Memory B cell (primary cell): ENCODE measurements around the gene ATP13A3.
A peak's percentile ranks its signal among the peaks of the same experiment; 100 is the strongest.

Experiments
- ATAC-seq: fragments of 150-1000 bp; cut with Tn5 transposase; 2 replicates; pipeline ENCODE4 v1.10.0; 2021; ENCODE audit warnings: low read depth, mild to moderate bottlenecking, moderate library complexity
- DNase-seq, 2 donors: peaks; one replicate each; pipeline ENCODE4 v3.0.0; 2022; ENCODE audit warnings: low spot score in 2 of 2
- H3K27ac Mint-ChIP-seq: one replicate; pipeline ENCODE4 v1.8.0; 2022; ENCODE audit warnings: mild to moderate bottlenecking, moderate library complexity, mixed read lengths
- H3K27me3 Mint-ChIP-seq: one replicate; pipeline ENCODE4 v1.8.0; 2022; ENCODE audit warnings: mixed read lengths
- H3K36me3 Mint-ChIP-seq: one replicate; pipeline ENCODE4 v1.8.0; 2022; ENCODE audit warnings: mild to moderate bottlenecking, mixed read lengths
- H3K4me1 Mint-ChIP-seq: one replicate; pipeline ENCODE4 v1.8.0; 2022; ENCODE audit warnings: mixed read lengths
- H3K4me3 Mint-ChIP-seq: one replicate; pipeline ENCODE4 v1.8.0; 2022; ENCODE audit warnings: mild to moderate bottlenecking, moderate library complexity, mixed read lengths
- H3K9me3 Mint-ChIP-seq: one replicate; pipeline ENCODE4 v1.8.0; 2022; ENCODE audit warnings: mixed read lengths

Gene ATP13A3

DNA sequence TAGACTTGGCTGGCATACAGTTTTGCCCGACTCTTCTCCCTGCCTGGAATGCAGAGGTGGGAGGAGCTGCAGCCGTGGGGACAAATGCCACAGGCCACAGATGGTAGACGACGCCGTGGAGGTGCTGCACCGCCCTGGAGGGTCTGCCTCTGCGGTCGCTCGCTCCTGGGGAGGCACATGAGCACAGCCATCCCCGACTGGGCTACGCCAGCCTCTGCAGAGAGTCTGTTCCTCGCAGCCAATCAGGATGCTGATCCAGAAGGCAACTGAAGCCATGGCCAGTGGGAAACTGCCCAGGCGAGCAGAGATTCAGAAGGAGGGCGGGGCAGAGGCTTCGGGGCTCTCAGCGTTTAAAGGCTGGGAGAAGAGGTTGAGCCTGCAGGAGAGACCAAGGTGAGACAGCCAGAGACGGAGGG, 105.3 kb downstream of the ATP13A3 start:
- Mint-ChIP-seq H3K27me3 (peaks cover 15% of the 10 kb centered on the region), H3K27ac (no peak overlapping the region), H3K4me3 (no peak overlapping the region), H3K4me1 (no peaks in the 10 kb centered on the region), H3K9me3 (no peaks in the 10 kb centered on the region), H3K36me3 (no peaks in the 10 kb centered on the region)
- ATAC-seq (no peak), DNase-seq (no peak)

DNA sequence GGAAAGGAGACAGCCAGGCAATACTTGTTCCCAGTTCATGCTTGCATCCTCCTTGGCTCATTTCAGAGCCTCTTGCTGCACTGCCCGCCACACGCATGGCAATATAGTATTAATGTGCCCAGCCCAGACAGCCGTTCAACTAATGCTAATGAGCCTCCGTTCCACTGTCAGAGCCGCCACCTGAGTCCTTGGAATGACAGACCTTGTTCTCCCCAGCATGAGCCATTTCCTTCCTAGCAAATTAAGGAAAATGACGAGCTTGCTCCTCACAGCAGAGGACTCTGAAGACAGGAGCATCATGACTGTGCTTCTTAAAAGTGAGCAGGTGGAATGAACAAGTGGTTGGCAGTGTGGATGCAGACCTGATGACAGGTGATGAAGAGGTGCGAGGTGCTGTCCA, 106.5 kb downstream of the ATP13A3 start:
- ATAC-seq (no peak), DNase-seq (no peak)
- H3K36me3 Mint-ChIP-seq, result no peaks in the 10 kb centered on the region
- no peak overlapping the region for H3K27ac Mint-ChIP-seq
- no peak overlapping the region for H3K4me3 Mint-ChIP-seq
- H3K27me3 Mint-ChIP-seq, result peaks cover 18% of the 10 kb centered on the region
- no peaks in the 10 kb centered on the region for H3K9me3 Mint-ChIP-seq
- no peaks in the 10 kb centered on the region for H3K4me1 Mint-ChIP-seq

DNA sequence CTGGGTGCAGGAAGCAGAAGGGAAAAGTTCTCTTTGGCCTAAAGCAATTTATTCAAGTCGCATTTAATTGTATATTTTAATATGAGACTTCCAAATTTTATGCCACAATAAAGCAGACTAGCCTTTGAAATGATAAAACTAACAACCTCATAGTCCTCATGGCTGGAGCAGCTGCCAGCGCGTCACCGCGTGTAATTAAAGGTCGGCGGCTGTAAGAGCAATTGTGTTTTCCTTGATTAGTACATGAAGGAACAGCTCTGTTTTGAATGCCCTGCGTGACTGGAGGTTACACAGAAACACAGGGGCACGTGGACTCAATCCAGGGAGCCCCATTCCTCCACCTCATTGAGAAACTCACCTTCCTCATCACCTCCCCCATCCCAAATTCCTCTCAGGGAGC, 107.2 kb downstream of the ATP13A3 start:
- Mint-ChIP-seq H3K4me3 (no peak overlapping the region), H3K4me1 (peaks cover 2% of the 10 kb centered on the region), H3K9me3 (no peaks in the 10 kb centered on the region), H3K27ac (no peak overlapping the region), H3K27me3 (peaks cover 20% of the 10 kb centered on the region), H3K36me3 (no peaks in the 10 kb centered on the region)
- no peak for ATAC-seq
- no peak for DNase-seq

DNA sequence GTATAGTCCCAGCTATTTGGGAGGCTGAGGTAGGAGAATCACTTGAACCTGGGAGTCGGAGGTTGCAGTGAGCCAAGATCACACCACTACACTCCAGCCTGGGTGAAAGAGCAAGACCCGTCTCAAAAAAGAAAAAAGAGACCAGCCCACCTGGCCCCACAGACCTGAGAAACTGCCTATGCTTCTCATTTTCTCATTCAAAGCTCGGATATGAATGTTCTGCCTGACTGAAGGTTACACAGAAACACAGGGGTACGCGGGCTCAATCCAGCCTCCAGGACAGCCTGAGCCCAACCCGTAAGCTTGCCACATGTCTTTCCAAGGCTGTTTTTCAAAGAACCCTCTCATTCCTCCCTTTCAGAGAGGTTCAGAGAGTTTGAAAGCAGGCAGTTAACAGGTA, 107.6 kb downstream of the ATP13A3 start:
- Mint-ChIP-seq H3K4me3 (no peak overlapping the region), H3K27me3 (peaks cover 20% of the 10 kb centered on the region), H3K4me1 (peaks cover 2% of the 10 kb centered on the region), H3K36me3 (no peaks in the 10 kb centered on the region), H3K27ac (no peak overlapping the region), H3K9me3 (no peaks in the 10 kb centered on the region)
- ATAC-seq (no peak), DNase-seq (no peak)

DNA sequence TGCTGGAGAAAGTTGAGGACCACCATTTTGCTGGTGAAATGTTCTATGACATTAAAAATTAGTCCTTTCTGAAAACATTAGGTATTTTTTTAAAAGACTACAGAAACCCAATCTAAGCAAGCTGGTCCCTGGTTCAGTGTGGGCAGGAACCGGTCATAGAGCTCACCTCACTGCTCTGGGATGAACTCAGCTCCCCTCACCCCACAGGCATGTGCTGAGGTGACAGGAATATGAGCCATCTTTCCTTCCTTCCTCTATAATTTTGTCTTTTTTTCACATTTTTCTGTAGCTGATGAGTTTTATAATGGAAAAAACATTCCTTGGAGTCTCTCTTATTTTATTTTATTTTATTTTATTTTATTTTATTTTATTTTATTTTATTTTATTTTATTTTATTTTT, 109.1 kb downstream of the ATP13A3 start:
- no peak overlapping the region for H3K27ac Mint-ChIP-seq
- H3K27me3 Mint-ChIP-seq, result peaks cover 21% of the 10 kb centered on the region
- H3K36me3 Mint-ChIP-seq, result no peaks in the 10 kb centered on the region
- no peaks in the 10 kb centered on the region for H3K9me3 Mint-ChIP-seq
- ATAC-seq (no peak), DNase-seq (no peak)
- no peak overlapping the region for H3K4me3 Mint-ChIP-seq
- peaks cover 2% of the 10 kb centered on the region for H3K4me1 Mint-ChIP-seq

DNA sequence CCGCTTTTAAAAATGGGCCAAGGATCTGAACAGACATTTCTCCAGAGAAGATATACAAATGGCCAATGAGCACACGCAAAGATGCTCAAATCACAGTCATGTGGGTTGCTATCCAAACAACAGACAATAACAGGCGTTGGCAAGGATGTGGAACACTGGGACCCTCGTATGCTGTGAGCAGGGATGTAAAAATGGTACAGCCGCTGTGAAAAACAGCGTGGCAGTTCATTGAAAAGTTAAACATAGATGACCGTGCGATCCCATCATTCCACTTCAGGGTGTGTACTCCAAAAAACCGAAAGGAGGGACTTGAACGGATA, 110.6 kb downstream of the ATP13A3 start:
- no peak for ATAC-seq
- H3K9me3 Mint-ChIP-seq, result no peaks in the 10 kb centered on the region
- H3K27me3 Mint-ChIP-seq, result peaks cover 29% of the 10 kb centered on the region
- H3K4me3 Mint-ChIP-seq, result no peak overlapping the region
- DNase-seq, result no peak
- H3K4me1 Mint-ChIP-seq, result peaks cover 2% of the 10 kb centered on the region
- H3K27ac Mint-ChIP-seq, result no peak overlapping the region
- H3K36me3 Mint-ChIP-seq, result no peaks in the 10 kb centered on the region

DNA sequence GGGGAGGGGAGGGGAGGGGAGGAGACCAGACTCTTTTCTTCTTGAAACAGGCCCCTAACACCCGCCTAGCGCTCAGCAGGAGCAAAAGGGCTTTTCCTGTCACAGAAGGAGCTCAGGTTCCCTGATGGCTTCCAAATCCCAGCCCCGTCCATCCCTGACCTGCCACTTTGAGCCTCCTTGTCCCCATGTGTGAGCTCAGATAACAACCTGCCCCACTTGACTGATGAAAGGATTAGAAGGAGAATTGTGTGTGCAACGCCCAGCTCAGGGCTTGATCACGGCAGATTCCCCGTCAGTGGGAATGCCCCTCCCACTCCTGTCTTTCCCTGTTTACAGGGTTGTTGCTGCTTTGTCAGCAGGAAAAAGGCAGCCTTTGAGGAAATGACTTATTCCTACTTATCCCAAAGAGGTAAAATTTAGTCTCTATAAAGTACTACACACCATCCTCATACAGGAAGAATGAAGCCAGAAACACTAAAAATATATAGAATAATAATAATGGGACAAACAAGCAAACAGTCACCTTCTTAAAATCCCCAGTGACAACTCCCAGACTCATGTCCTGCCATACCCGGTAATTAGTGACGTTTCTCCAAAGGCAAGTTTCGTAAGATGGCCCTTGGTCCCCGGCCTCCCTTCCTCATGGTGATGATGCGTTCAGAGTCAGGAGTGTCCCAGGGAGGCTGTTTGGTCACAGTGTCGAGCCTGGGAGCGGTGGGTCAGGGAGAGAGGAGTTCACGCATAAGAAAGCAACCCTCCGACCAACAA, 111.1 kb downstream of the ATP13A3 start:
- H3K36me3 Mint-ChIP-seq, result no peaks in the 10 kb centered on the region
- H3K9me3 Mint-ChIP-seq, result no peaks in the 10 kb centered on the region
- ATAC-seq (no peak), DNase-seq (no peak)
- no peak overlapping the region for H3K4me3 Mint-ChIP-seq
- peaks cover 29% of the 10 kb centered on the region for H3K27me3 Mint-ChIP-seq
- peaks cover 2% of the 10 kb centered on the region for H3K4me1 Mint-ChIP-seq
- H3K27ac Mint-ChIP-seq, result no peak overlapping the region

DNA sequence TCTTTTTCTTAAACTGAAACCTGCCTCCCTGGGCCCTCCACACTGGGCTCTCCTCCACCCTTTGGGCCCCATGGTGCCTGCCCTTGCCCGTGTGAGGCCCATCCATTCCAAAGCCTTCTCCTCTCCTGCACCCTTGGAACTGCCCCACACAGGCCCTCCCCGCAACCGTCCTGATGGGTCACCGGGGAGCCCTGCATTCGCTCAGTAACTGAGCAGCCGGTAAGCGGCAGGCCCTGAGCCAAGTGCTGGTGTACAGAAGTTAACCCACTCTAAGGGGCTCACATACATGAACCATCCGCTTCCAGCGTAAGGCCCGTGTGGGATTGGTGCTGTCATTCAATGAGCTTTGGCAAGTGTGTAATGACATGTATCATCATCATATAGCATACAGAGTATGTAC, 111.9 kb downstream of the ATP13A3 start:
- ATAC-seq (no peak), DNase-seq (no peak)
- Mint-ChIP-seq H3K27me3 (peaks cover 27% of the 10 kb centered on the region), H3K27ac (no peak overlapping the region), H3K4me1 (peaks cover 2% of the 10 kb centered on the region), H3K4me3 (no peak overlapping the region), H3K9me3 (no peaks in the 10 kb centered on the region), H3K36me3 (no peaks in the 10 kb centered on the region)

DNA sequence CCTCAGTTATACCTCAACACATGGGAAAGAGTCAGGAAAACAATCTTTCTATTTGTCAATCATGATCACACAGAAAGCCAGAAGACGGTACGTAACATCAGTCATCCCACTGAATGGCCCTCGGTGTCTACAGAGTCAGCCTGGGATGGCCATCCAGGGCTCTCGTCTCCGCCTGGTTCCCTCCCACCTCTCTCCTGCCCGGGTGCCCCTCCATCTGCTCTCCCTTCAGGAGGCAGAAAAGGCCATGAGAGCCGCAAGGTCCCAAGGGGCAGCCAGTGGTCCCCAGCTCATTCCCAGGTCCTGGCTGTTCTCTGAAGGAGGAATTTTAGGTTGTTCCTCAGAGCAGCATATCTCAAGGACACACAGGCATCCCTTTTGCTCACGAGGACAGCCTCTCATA, 112.9 kb downstream of the ATP13A3 start:
- DNase-seq (no peak), ATAC-seq (no peak)
- Mint-ChIP-seq H3K36me3 (no peaks in the 10 kb centered on the region), H3K4me3 (no peak overlapping the region), H3K27ac (no peak overlapping the region), H3K27me3 (peaks cover 30% of the 10 kb centered on the region), H3K9me3 (no peaks in the 10 kb centered on the region), H3K4me1 (peaks cover 2% of the 10 kb centered on the region)

DNA sequence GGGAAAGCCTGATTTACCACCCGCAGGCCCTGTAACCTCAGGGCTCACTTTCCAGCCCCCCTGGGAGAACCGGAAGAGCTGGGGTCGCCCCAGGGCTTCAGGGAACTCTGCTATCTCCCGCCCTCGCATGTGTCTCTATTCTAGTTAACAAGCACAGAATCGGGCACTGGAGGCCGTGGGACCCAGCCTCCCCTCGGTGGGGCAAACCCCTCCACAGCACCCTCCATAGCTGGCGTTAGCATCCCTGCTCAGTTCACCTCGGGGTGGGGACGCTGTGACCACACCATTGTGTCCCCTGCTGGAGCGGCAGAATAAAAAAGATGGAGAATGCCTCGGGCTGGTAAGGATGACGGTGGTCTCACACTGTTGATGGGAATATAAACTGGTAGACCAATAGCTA, 113.8 kb downstream of the ATP13A3 start:
- H3K27me3 Mint-ChIP-seq, result peaks cover 31% of the 10 kb centered on the region
- ATAC-seq (no peak), DNase-seq (no peak)
- H3K36me3 Mint-ChIP-seq, result no peaks in the 10 kb centered on the region
- no peak overlapping the region for H3K27ac Mint-ChIP-seq
- no peak overlapping the region for H3K4me3 Mint-ChIP-seq
- H3K4me1 Mint-ChIP-seq, result peaks cover 2% of the 10 kb centered on the region
- H3K9me3 Mint-ChIP-seq, result no peaks in the 10 kb centered on the region

DNA sequence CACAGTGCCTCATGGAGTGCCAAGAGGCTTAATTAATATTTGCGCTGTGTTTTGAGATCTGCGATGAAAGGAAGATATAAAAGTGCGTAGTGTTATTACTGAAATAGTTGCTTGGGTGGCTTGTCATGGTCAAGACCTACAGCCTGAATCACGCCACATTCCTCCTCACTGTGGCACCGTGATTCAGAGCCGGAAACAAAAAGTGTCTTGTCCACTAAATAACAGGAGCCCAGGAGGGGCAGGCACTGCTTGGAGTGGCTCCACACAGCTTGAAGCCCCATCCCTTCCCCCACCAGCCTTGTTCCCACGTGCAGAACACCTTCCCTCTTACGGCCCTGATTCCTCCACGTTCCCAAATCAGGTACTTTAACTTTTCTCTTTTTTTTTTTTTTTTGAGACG, 116.0 kb downstream of the ATP13A3 start:
- no peak for ATAC-seq
- H3K4me3 Mint-ChIP-seq, result no peak overlapping the region
- DNase-seq, result no peak
- H3K36me3 Mint-ChIP-seq, result no peaks in the 10 kb centered on the region
- H3K9me3 Mint-ChIP-seq, result no peaks in the 10 kb centered on the region
- H3K27ac Mint-ChIP-seq, result no peak overlapping the region
- peaks cover 2% of the 10 kb centered on the region for H3K4me1 Mint-ChIP-seq
- H3K27me3 Mint-ChIP-seq, result peaks cover 34% of the 10 kb centered on the region

DNA sequence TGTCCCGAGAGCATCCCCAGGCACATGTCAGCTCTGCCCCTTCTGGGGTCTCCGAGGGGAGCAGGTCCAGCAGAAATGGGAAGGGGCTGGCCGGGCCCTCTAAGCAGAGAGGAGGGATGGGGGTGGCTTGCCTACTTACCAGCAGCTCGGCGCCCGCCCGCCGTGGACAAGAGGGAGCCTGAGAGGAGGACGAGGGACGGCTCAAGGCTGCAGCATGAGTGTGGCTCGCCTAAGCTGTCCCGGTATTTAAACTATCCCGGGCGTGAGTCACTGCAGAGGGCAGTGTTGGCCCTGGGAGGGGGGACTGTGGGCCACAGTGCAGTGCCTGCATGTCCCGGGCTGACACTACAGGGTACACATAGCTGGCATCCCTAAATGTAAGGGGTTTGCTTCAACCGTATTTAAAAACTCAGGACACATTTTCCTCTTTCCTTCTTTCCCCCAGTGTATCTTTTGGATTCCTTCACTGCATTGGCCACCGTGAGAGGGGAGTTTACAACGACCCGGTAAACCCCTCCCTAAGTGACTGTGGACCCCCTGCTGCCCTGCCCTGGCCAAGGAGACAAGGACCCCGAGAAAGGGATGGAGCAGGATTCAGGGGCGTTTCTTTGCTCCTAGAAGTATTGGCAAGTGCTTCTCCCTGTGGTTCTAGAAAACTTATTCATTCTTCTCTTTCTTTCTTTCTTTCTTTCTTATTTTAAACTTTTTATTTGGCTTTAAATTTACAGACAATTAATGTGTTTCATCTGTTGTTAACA, 117.1 kb downstream of the ATP13A3 start, which contains the start of gene LRRC15:
TSS of gene LRRC15 (minus strand) at position 222 of the 758 bp plus-strand sequence. CDS start 8,700 bp downstream, outside the sequence.
- H3K4me3 Mint-ChIP-seq, result no peak within 1 kb of the TSS
- DNase-seq, result no peak

DNA sequence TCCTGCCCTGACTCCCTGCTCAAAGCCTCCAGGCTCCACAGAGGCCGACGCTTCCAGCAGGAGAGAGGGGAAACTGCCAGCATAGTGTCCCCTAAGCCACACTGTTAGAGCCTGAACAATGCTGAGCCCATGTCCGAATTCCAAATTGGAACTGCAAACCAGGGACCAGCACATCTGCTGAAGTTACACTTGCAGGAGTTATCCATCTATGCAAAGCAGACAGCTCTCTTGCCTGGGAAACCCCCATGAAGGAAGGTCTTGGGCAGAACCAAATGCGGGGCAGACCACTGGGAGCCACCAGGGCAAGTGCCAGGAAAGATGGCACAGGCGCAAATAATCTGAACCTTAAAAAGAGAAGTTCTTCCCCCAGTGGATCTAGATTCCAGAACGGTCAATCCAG, 117.9 kb downstream of the ATP13A3 start:
- ATAC-seq, result no peak
- peaks cover 29% of the 10 kb centered on the region for H3K27me3 Mint-ChIP-seq

More for the DNA sequence above, 117.1 kb downstream of the ATP13A3 start, which contains the start of gene LRRC15:
- H3K9me3 Mint-ChIP-seq, result no peaks in the 10 kb centered on the region
- ATAC-seq, result no peak
- peaks cover 29% of the 10 kb centered on the region for H3K27me3 Mint-ChIP-seq
- H3K36me3 Mint-ChIP-seq, result no peaks in the 10 kb centered on the region
- H3K27ac Mint-ChIP-seq, result no peak within 1 kb of the TSS
- H3K4me1 Mint-ChIP-seq, result no peaks in the 10 kb centered on the region

DNA sequence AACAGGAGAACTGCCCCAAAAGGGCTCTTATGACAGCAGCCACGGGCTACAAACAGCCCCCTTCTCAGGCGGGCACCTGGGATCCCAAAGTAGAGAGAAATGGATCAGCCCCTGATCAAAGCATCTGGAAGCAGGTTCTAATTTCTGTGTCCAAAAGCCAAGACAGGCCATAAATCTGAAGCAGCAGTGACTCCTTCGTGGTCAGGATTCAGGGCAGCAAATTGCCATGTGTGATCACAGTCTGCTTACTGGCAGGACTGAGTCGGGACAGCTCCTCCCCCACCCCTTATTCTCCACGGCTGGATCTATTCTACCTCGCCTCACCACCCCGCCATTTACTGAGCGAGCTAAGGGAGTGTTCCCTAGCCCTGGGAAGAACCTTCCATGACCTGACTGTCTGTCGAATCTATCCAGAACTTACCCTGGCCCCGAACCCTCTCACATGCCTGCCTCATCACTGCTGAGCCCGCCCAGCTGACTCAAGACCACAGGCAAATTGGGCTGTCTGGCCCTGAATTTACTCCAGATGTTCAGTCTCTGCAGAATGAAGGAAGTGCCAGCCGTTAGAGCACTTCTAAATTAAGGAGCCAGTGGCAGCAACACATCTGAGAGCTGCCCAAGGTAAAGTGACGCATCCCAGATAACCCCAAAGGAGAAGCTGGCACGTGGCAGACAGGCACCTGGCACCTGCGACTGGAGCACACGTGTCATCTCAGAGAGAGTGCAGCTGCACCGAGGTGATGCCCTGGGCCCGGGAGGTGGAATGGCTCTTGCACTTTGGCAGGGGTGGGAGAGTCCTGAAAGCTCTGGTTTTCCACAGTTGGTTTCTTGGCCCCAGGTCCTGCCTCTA, 118.6 kb downstream of the ATP13A3 start:
- peaks cover 28% of the 10 kb centered on the region for H3K27me3 Mint-ChIP-seq
- H3K27ac Mint-ChIP-seq, result no peak overlapping the region
- ATAC-seq (peak; percentile 49), DNase-seq (no peak)
- H3K9me3 Mint-ChIP-seq, result no peaks in the 10 kb centered on the region
- H3K4me1 Mint-ChIP-seq, result no peaks in the 10 kb centered on the region
- H3K36me3 Mint-ChIP-seq, result no peaks in the 10 kb centered on the region
- no peak overlapping the region for H3K4me3 Mint-ChIP-seq

More for the DNA sequence above, 117.9 kb downstream of the ATP13A3 start:
- Mint-ChIP-seq H3K9me3 (no peaks in the 10 kb centered on the region), H3K36me3 (no peaks in the 10 kb centered on the region), H3K4me1 (no peaks in the 10 kb centered on the region), H3K27ac (no peak overlapping the region), H3K4me3 (no peak overlapping the region)
- no peak for DNase-seq
